Lower leg skin (tissue), 3 donors: ENCODE results near the gene SGIP1.

Source experiments
- POLR2A ChIP-seq, 2 donors: fragments of 450-650 bp; IDR thresholded peaks; one replicate each; pipeline ENCODE4 v1.6.1; 2016 to 2017; ENCODE audit warnings: antibody characterized with exemption in 2 of 2, mild to moderate bottlenecking in 1 of 2, moderate library complexity in 1 of 2
- TF ChIP-seq, protein P1 (sequence below), 3 donors: fragments of 450-650 bp; IDR thresholded peaks; one replicate each; pipeline ENCODE4 v1.5.1; 2016; ENCODE audit warnings: antibody characterized with exemption in 3 of 3, mild to moderate bottlenecking in 3 of 3, moderate library complexity in 2 of 3

- no peak for TF ChIP-seq POLR2A (IDR thresholded peaks at IDR 0.05)
- TF ChIP-seq, protein P1, sequence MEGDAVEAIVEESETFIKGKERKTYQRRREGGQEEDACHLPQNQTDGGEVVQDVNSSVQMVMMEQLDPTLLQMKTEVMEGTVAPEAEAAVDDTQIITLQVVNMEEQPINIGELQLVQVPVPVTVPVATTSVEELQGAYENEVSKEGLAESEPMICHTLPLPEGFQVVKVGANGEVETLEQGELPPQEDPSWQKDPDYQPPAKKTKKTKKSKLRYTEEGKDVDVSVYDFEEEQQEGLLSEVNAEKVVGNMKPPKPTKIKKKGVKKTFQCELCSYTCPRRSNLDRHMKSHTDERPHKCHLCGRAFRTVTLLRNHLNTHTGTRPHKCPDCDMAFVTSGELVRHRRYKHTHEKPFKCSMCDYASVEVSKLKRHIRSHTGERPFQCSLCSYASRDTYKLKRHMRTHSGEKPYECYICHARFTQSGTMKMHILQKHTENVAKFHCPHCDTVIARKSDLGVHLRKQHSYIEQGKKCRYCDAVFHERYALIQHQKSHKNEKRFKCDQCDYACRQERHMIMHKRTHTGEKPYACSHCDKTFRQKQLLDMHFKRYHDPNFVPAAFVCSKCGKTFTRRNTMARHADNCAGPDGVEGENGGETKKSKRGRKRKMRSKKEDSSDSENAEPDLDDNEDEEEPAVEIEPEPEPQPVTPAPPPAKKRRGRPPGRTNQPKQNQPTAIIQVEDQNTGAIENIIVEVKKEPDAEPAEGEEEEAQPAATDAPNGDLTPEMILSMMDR (IDR thresholded peaks at IDR 0.05), result no peak
These were observed 46.1 kb downstream of the SGIP1 start for GRCh38 chr1:66580081-66580480.
